Pancreas (tissue), 10 donors: ENCODE data around the gene MCM3AP. TPM values are rescaled to one million over a fixed set of nuclear protein-coding genes. Genes with fewer than 3 reads are reported as not detected.

ENCODE experiments used
- ATAC-seq, 4 donors: fragments of 200-7000 bp; cut with Tn5 transposase; one replicate each; pipeline versions ENCODE4 v1.8.0 to v1.9.1; 2020; ENCODE audit warnings: mild to moderate bottlenecking in 4 of 4, moderate library complexity in 4 of 4
- DNase-seq, 6 donors: peaks; one replicate each; pipeline ENCODE4 v3.0.0-alpha.2; 2020
- FAIRE-seq: peaks from 2 replicates; lab custom pipeline; 2012; peaks lifted over from hg19 to GRCh38; lab: Jason Lieb, UNC
- H3K27ac ChIP-seq, 4 donors: fragments of 200-600 bp; sonication (generic); 1 replicate in 3 of 4; 2 replicates in 1 of 4; pipeline versions ENCODE4 v1.5.0 to v1.8.0; 2020
- H3K27me3 ChIP-seq, 4 donors: fragments of 200-600 bp; one replicate each; pipeline ENCODE4 v1.8.0; 2021
- H3K36me3 ChIP-seq, 3 donors: fragments of 200-600 bp; sonication (generic) in 1 of 3; one replicate each; pipeline versions ENCODE4 v1.5.0 to v1.8.0; 2020 to 2021
- H3K4me1 ChIP-seq, 3 donors: fragments of 200-600 bp; one replicate each; pipeline ENCODE4 v1.8.0; 2021
- H3K4me3 ChIP-seq, 4 donors: fragments of 200-600 bp; sonication (generic) in 2 of 4; one replicate each; pipeline versions ENCODE4 v1.5.0 to v1.8.0; 2020 to 2021
- H3K9me3 ChIP-seq, 4 donors: fragments of 200-600 bp; one replicate each; pipeline ENCODE4 v1.8.0; 2021
- WGBS, 2 donors: extraction: QIAGEN DNeasy Blood & Tissue Kit; methylation state at CpG; one replicate each; pipeline ENCODE4 v1.1.7; 2013; 5-methylcytosine and 5-hydroxymethylcytosine counted together
- intact Hi-C, 3 donors: fragments of 100-400 bp; cut with DNase I; formaldehyde crosslinking; loops; one replicate each; pipeline versions ENCODE4 v1.11.1 to v1.14.2; 2022
- polyA plus RNA-seq, 2 donors: library from polyadenylated mRNA; stranded (reverse); fragments of 200-250 nt; gene quantifications; one replicate each; pipeline ENCODE4 v1.2.3, GENCODE V29; 2013
- total RNA-seq, 6 donors: library from RNA; stranded (reverse); fragmentation: NEBNext Ultra II Directional in 4 of 6; extraction: Animal tissue kit (Norgen Biotek cat#: 25700) in 4 of 6; gene quantifications; one replicate each; pipeline versions ENCODE4 v1.2.1 to v1.2.4, GENCODE V29; 2021 to 2023
- TF ChIP-seq, protein P1 (sequence below), 4 donors: fragments of 200-600 bp; sonication (generic) in 3 of 4; IDR thresholded peaks; one replicate each; pipeline versions ENCODE4 v1.5.0 to v1.8.0; 2021; ENCODE audit warnings: antibody characterized with exemption in 4 of 4
- donor health status: healthy with polysubstance abuse.
- donor health status: DM: no; HTN: no; CAD: no; lungs with moderate emphysema.
- donor health status: DM: no; HTN: no; CAD: no.
- donor health status: control.
- donor health status: control.
- donor health status: Bipolar disorder and iron deficiency.
- donor health status: DM: yes; HTN: yes; CAD: no.
- donor health status: DM: no; HTN: no; CAD: no.
- donor health status: DM: no; HTN: no; CAD: no.
- donor health status: DM: yes; HTN: yes; CAD: no.

MCM3AP gene
- total and polyA plus RNA-seq, 8 donors, result 30.6 to 59.4 (median 38.0) TPM

GRCh38 chr21:46289655-46290179 lies 4.3 kb upstream of the MCM3AP start:
- ATAC-seq (no peak), FAIRE-seq (no peak), DNase-seq (no peak)
- WGBS, 2 donors, result 48 to 59% methylated on average over 6 of the region's 6 CpGs
- no peak overlapping the region for H3K27ac ChIP-seq
- TF ChIP-seq, protein P1, sequence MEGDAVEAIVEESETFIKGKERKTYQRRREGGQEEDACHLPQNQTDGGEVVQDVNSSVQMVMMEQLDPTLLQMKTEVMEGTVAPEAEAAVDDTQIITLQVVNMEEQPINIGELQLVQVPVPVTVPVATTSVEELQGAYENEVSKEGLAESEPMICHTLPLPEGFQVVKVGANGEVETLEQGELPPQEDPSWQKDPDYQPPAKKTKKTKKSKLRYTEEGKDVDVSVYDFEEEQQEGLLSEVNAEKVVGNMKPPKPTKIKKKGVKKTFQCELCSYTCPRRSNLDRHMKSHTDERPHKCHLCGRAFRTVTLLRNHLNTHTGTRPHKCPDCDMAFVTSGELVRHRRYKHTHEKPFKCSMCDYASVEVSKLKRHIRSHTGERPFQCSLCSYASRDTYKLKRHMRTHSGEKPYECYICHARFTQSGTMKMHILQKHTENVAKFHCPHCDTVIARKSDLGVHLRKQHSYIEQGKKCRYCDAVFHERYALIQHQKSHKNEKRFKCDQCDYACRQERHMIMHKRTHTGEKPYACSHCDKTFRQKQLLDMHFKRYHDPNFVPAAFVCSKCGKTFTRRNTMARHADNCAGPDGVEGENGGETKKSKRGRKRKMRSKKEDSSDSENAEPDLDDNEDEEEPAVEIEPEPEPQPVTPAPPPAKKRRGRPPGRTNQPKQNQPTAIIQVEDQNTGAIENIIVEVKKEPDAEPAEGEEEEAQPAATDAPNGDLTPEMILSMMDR (IDR thresholded peaks at IDR 0.05), result no peak
- H3K9me3 ChIP-seq, result no peaks in the 10 kb centered on the region
- peaks cover 0 to 8% (median 0%) of the 10 kb centered on the region in 3 donors for H3K36me3 ChIP-seq
- H3K27me3 ChIP-seq, result no peaks in the 10 kb centered on the region
- H3K4me1 ChIP-seq, result peaks cover 2 to 9% (median 6%) of the 10 kb centered on the region in 3 donors
- intact Hi-C loops, result no loop called here
- H3K4me3 ChIP-seq, result no peak overlapping the region

DNA sequence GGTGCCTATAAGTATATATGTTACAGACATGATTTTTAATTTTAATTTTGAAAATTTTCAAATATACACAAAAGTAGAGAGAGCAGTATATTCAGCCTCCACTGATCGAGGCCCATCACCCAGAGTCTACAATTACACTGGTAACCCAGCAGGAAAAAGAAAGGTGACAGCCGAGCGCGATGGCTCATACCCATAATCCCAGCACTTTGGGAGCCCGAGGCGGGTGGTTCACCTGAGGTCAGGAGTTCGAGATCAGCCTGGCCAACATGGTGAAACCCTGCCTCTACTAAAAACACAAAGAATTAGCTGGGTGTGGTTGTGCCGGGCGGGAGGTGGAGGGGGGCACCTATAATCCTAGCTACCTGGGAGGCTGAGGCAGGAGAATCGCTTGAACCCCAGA lies 2.1 kb upstream of the MCM3AP start:
- H3K4me1 ChIP-seq, result peaks cover 7 to 31% (median 9%) of the 10 kb centered on the region in 3 donors
- H3K27ac ChIP-seq, result no peak overlapping the region
- no peaks in the 10 kb centered on the region for H3K9me3 ChIP-seq
- TF ChIP-seq, protein P1 (IDR thresholded peaks at IDR 0.05), result no peak
- no peak overlapping the region for H3K4me3 ChIP-seq
- intact Hi-C loops, result no loop called here
- H3K27me3 ChIP-seq, result no peaks in the 10 kb centered on the region
- H3K36me3 ChIP-seq, result peaks cover 0 to 8% (median 0%) of the 10 kb centered on the region in 3 donors
- ATAC-seq, result no peak
- 89 to 93% methylated on average over 10 of the region's 10 CpGs for WGBS, 2 donors
- no peak for FAIRE-seq
- no peak for DNase-seq

DNA sequence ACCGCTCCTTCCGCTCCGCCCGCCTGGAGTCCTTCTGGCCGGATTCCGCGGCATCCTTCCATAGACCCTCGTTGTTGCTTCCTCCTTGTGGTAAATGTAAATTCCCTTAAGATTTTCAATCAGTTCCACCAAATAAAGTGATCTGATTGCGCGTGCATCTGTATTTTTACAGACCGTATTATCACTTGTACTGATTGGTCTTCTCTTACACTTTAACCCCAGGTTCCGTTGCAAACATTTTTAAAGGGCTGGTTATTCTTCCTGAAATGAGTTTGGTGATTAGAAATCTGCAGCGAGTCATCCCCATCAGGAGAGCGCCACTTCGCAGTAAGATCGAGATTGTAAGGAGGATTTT lies 1.2 kb upstream of the MCM3AP start:
- ATAC-seq (peak in 1 of 4 donors; percentile 1), DNase-seq (no peak), FAIRE-seq (no peak)
- Histone ChIP-seq H3K4me3 (peak overlapping the region; percentile 86 to 97 (median 94)), H3K27ac (peak overlapping the region; percentile 90 to 94 (median 93)), H3K36me3 (peaks cover 0 to 7% (median 0%) of the 10 kb centered on the region in 3 donors), H3K27me3 (no peaks in the 10 kb centered on the region), H3K4me1 (peaks cover 8 to 40% (median 9%) of the 10 kb centered on the region in 3 donors), H3K9me3 (no peaks in the 10 kb centered on the region)
- intact Hi-C loops, result no loop called here
- TF ChIP-seq, protein P1 (IDR thresholded peaks at IDR 0.05), result no peak
- WGBS, 2 donors, result 1% methylated on average over 16 of the region's 16 CpGs

- TF ChIP-seq, protein P1 (IDR thresholded peaks at IDR 0.05), result peak in 1 of 4 donors; percentile 21
- Histone ChIP-seq H3K27ac (peak within 1 kb of the TSS; percentile 90 to 94 (median 93)), H3K4me3 (peak within 1 kb of the TSS; percentile 86 to 97 (median 94)), H3K27me3 (no peaks in the 10 kb centered on the region), H3K9me3 (no peaks in the 10 kb centered on the region), H3K36me3 (peaks cover 0 to 5% (median 0%) of the 10 kb centered on the region in 3 donors), H3K4me1 (peaks cover 13 to 46% (median 14%) of the 10 kb centered on the region in 3 donors)
- DNase-seq (peak; percentile 83 to 93 (median 88)), FAIRE-seq (no peak), ATAC-seq (peak; percentile 95 to 98 (median 97))
- 0% methylated on average over 67 to 105 of the region's 105 CpGs for WGBS, 2 donors
- intact Hi-C loops, result no loop called here
These were observed 593 bp upstream of the MCM3AP start, which contains the start of gene YBEY for GRCh38 chr21:46285761-46286647. TSS of gene YBEY (plus strand) at chr21:46286342. CDS start at chr21:46286914, 572 bp downstream.
